ENCODE measurements around the gene IGBP1. TPM values are rescaled to one million over a fixed set of nuclear protein-coding genes. Genes with fewer than 3 reads are reported as not detected.

The IGBP1 gene
- total and polyA plus RNA-seq, 9 of the 15 experiments (the other 6 are each of a cell fraction or from before 2014, with no cell fraction given): 36.6 to 91.5 (median 52.8) TPM

DNA sequence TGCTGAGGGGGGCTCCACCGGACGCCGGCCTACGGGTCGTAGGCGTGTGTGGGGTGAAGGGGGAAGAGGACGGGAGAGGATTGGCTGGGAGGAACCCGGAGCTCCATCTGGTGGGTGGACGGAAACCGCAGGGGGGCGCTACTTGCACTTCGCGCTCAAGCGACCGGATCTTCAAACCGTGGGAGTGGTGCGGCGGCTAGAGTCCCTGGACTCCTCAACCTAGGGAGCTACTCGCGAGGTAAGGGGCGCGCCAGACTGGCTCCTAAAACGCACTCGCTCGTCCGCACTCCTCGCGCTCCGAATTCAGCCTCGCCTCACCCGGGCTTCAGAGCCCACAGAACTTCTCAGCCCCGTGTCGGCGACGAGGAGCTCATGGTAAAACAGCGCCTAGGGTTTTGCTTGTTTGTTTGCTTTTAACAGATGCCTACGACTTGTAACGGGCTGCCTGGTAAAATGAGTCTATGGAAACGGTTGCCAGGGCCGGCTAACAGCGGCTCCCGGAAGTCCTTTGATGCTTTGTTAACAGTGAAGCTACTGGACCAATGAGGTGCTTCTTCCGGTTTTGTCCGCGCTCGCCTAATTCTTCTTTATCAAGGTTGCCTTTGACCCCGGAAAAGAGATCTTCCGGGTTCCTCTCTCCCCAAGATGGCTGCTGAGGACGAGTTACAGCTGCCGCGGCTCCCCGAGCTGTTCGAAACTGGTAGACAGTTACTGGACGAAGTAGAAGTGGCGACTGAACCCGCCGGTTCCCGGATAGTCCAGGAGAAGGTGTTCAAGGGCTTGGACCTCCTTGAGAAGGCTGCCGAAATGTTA, at the start of gene IGBP1 (continued):
- no peak for TF ChIP-seq PHB2 (IDR thresholded peaks at IDR 0.05; ENCODE audit: low read depth)
- TF ChIP-seq ZNF384 (IDR thresholded peaks at IDR 0.05; ENCODE audit: low read depth, low read length): 0 out of 2 replicates have a peak, but pooled peaks have one; percentile 4
- TF ChIP-seq RHOXF2B (CRISPR knock-in tag; conservative IDR thresholded peaks at IDR 0.05): no peak
- no peak for TF ChIP-seq TCFL5 (CRISPR knock-in tag; conservative IDR thresholded peaks at IDR 0.05)
- TF ChIP-seq, protein P1, sequence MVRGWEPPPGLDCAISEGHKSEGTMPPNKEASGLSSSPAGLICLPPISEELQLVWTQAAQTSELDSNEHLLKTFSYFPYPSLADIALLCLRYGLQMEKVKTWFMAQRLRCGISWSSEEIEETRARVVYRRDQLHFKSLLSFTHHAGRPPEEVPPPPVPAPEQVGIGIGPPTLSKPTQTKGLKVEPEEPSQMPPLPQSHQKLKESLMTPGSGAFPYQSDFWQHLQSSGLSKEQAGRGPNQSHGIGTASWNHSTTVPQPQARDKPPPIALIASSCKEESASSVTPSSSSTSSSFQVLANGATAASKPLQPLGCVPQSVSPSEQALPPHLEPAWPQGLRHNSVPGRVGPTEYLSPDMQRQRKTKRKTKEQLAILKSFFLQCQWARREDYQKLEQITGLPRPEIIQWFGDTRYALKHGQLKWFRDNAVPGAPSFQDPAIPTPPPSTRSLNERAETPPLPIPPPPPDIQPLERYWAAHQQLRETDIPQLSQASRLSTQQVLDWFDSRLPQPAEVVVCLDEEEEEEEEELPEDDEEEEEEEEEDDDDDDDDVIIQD (CRISPR knock-in tag; IDR thresholded peaks at IDR 0.05): no peak
- TF ChIP-seq SIN3B (IDR thresholded peaks at IDR 0.05; ENCODE audit: low read depth): peak; percentile 78
- TF ChIP-seq NUFIP1 (IDR thresholded peaks at IDR 0.05; ENCODE audit: partially characterized antibody): no peak
- no peak for TF ChIP-seq JUND (IDR thresholded peaks at IDR 0.05; ENCODE audit: borderline replicate concordance, low read depth, low read length)
- TF ChIP-seq JUND (tag; IDR thresholded peaks at IDR 0.05; ENCODE audit: borderline replicate concordance, low read depth, low read length): no peak
- TF ChIP-seq NFE2 (IDR thresholded peaks at IDR 0.05; ENCODE audit: low read depth): no peak
- TF ChIP-seq CC2D1A (IDR thresholded peaks at IDR 0.05): no peak
- no peak for TF ChIP-seq SAFB (IDR thresholded peaks at IDR 0.05; ENCODE audit: borderline replicate concordance, low read depth, low read length)
- no peak for TF ChIP-seq ZFP30 (CRISPR knock-in tag; IDR thresholded peaks at IDR 0.05; ENCODE audit: borderline replicate concordance)
- TF ChIP-seq SRSF9 (IDR thresholded peaks at IDR 0.05; ENCODE audit: borderline replicate concordance, low read depth, low read length): no peak
- TF ChIP-seq, protein P2, sequence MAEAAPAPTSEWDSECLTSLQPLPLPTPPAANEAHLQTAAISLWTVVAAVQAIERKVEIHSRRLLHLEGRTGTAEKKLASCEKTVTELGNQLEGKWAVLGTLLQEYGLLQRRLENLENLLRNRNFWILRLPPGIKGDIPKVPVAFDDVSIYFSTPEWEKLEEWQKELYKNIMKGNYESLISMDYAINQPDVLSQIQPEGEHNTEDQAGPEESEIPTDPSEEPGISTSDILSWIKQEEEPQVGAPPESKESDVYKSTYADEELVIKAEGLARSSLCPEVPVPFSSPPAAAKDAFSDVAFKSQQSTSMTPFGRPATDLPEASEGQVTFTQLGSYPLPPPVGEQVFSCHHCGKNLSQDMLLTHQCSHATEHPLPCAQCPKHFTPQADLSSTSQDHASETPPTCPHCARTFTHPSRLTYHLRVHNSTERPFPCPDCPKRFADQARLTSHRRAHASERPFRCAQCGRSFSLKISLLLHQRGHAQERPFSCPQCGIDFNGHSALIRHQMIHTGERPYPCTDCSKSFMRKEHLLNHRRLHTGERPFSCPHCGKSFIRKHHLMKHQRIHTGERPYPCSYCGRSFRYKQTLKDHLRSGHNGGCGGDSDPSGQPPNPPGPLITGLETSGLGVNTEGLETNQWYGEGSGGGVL (CRISPR knock-in tag; IDR thresholded peaks at IDR 0.05): no peak
- TF ChIP-seq ZNF124 (CRISPR knock-in tag; IDR thresholded peaks at IDR 0.05): no peak
- TF ChIP-seq ZNF324 (CRISPR knock-in tag; IDR thresholded peaks at IDR 0.05): no peak
- peak; percentile 83 for TF ChIP-seq TAF9B (IDR thresholded peaks at IDR 0.05; ENCODE audit: partially characterized antibody)
- TF ChIP-seq ARID1B (IDR thresholded peaks at IDR 0.05): peak; percentile 28; the same call in 1 of the 2 replicates
- no peak for TF ChIP-seq SMAD3 (CRISPR knock-in tag; conservative IDR thresholded peaks at IDR 0.05)
- TF ChIP-seq TRIM24 (IDR thresholded peaks at IDR 0.05): no peak
- no peak for TF ChIP-seq FOXM1 (IDR thresholded peaks at IDR 0.05; ENCODE audit: low read depth)
- TF ChIP-seq FOXM1 (CRISPR knock-in tag; IDR thresholded peaks at IDR 0.05; ENCODE audit: low read depth): no peak
- no peak for TF ChIP-seq DPF2 (IDR thresholded peaks at IDR 0.05)
- no peak for TF ChIP-seq NFXL1 (CRISPR knock-in tag; IDR thresholded peaks at IDR 0.05)
- no peak for TF ChIP-seq GATAD2A (IDR thresholded peaks at IDR 0.05)
- TF ChIP-seq POLR3G (IDR thresholded peaks at IDR 0.05; ENCODE audit: extremely low read depth, insufficient read length, insufficient replicate concordance): no peak
- TF ChIP-seq ELF2 (CRISPR knock-in tag; IDR thresholded peaks at IDR 0.05): 0 out of 2 replicates have a peak, but pooled peaks have one; percentile 61

Data from K562 (cell line).